H1 (cell line): ENCODE data around the gene ATP6V1F. TPM values are rescaled to one million over a fixed set of nuclear protein-coding genes. Genes with fewer than 3 reads are reported as not detected.

Experiments used
- ATF3 ChIP-seq: IDR thresholded peaks from 2 replicates; pipeline ENCODE4 v1.6.1; 2011; ENCODE audit warnings: low read depth, mild to moderate bottlenecking, low read length; ENCODE audit not compliant: insufficient read depth
- BCL11A ChIP-seq, 2 experiments: IDR thresholded peaks; one replicate each; pipeline ENCODE4 v1.6.1; 2011; ENCODE audit warnings: low read depth in 2 of 2, low read length in 2 of 2, mild to moderate bottlenecking in 2 of 2
- BRCA1 ChIP-seq: IDR thresholded peaks from 2 replicates; pipeline ENCODE4 v1.6.1; 2012; ENCODE audit warnings: low read depth, low read length, improper control_type of control experiment
- CBX8 ChIP-seq: fragments of 300-800, 300-1000 bp; sonication (generic); IDR thresholded peaks from 2 replicates; pipeline ENCODE4 v1.7.1; 2016; ENCODE audit warnings: low read depth, low read length, borderline replicate concordance
- CHD1 ChIP-seq: IDR thresholded peaks from 2 replicates; pipeline ENCODE4 v1.6.1; 2012; ENCODE audit warnings: low read depth, low read length, improper control_type of control experiment
- CREB1 ChIP-seq: IDR thresholded peaks from 2 replicates; pipeline ENCODE4 v1.6.1; 2012; ENCODE audit warnings: inconsistent platforms
- E2F6 ChIP-seq: IDR thresholded peaks from 2 replicates; pipeline ENCODE4 v1.6.1; 2012; ENCODE audit warnings: inconsistent platforms
- EP300 ChIP-seq, 2 experiments: IDR thresholded peaks; 1 replicate in 1 of 2; 2 replicates in 1 of 2; pipeline ENCODE4 v1.6.1; 2011 to 2012; ENCODE audit warnings: low read depth in 2 of 2, low read length in 2 of 2, mild to moderate bottlenecking in 2 of 2, borderline replicate concordance in 1 of 2, inconsistent platforms in 1 of 2, moderate library complexity in 1 of 2
- FOSL1 ChIP-seq: IDR thresholded peaks from 2 replicates; pipeline ENCODE4 v1.6.1; 2011; ENCODE audit warnings: mild to moderate bottlenecking, low read depth, low read length, moderate library complexity; ENCODE audit not compliant: insufficient read depth
- GTF2F1 ChIP-seq: IDR thresholded peaks from 2 replicates; pipeline ENCODE4 v1.6.1; 2012; ENCODE audit warnings: low read depth, low read length, improper control_type of control experiment, borderline replicate concordance
- HDAC2 ChIP-seq, 2 experiments: fragments of 300-600 bp in 1 of 2; sonication (generic) in 1 of 2; IDR thresholded peaks; 2 replicates each; pipeline ENCODE4 v1.6.1; 2011 to 2012; ENCODE audit warnings: low read depth in 2 of 2, low read length in 2 of 2, mild to moderate bottlenecking in 2 of 2, moderate library complexity in 2 of 2, borderline replicate concordance in 1 of 2, inconsistent platforms in 1 of 2
- MAFK ChIP-seq: IDR thresholded peaks from 2 replicates; pipeline ENCODE4 v1.6.1; 2012; ENCODE audit warnings: low read depth, mild to moderate bottlenecking, improper control_type of control experiment, low read length
- PHF8 ChIP-seq: fragments of 200-600 bp; sonication (generic); conservative IDR thresholded peaks from 2 replicates; pipeline ENCODE4 v1.7.1; 2012; ENCODE audit warnings: low read depth, mild to moderate bottlenecking, inconsistent platforms, low read length, moderate library complexity
- POLR2A ChIP-seq, 2 experiments: IDR thresholded peaks; 1 replicate in 1 of 2; 2 replicates in 1 of 2; pipeline ENCODE4 v1.6.1; 2011; ENCODE audit warnings: low read depth in 2 of 2, low read length in 2 of 2, mild to moderate bottlenecking in 2 of 2; ENCODE audit errors: control extremely low read depth in 1 of 2
- POLR2AphosphoS5 ChIP-seq: IDR thresholded peaks from 2 replicates; pipeline ENCODE4 v1.6.1; 2011; ENCODE audit warnings: low read depth, low read length
- POU5F1 ChIP-seq: IDR thresholded peaks from 2 replicates; pipeline ENCODE4 v1.6.1; 2011; ENCODE audit warnings: low read depth, mild to moderate bottlenecking, low read length, moderate library complexity
- RBBP5 ChIP-seq: IDR thresholded peaks from 2 replicates; pipeline ENCODE4 v1.7.1; 2012; ENCODE audit warnings: low read depth, mild to moderate bottlenecking, inconsistent platforms, low read length, moderate library complexity, borderline replicate concordance
- RFX5 ChIP-seq: IDR thresholded peaks from 2 replicates; pipeline ENCODE4 v1.6.1; 2011; ENCODE audit warnings: low read depth, low read length, improper control_type of control experiment, borderline replicate concordance
- SIRT6 ChIP-seq: IDR thresholded peaks from one replicate; pipeline ENCODE4 v1.7.1; 2012; ENCODE audit warnings: low read length, inconsistent platforms
- SP1 ChIP-seq: IDR thresholded peaks from 2 replicates; pipeline ENCODE4 v1.6.1; 2011; ENCODE audit warnings: low read depth, low read length
- SP2 ChIP-seq: IDR thresholded peaks from 2 replicates; pipeline ENCODE4 v1.6.1; 2012; ENCODE audit warnings: mild to moderate bottlenecking, low read length, inconsistent platforms
- SUZ12 ChIP-seq: fragments of 200-600 bp; sonication (generic); IDR thresholded peaks from 2 replicates; pipeline ENCODE4 v1.6.1; 2012; ENCODE audit warnings: mild to moderate bottlenecking, inconsistent platforms, low read length, moderate library complexity, mixed read lengths
- TAF1 ChIP-seq: IDR thresholded peaks from 2 replicates; pipeline ENCODE4 v1.6.1; 2011; ENCODE audit warnings: mild to moderate bottlenecking, low read depth, low read length
- TCF12 ChIP-seq: IDR thresholded peaks from 2 replicates; pipeline ENCODE4 v1.6.1; 2011; ENCODE audit warnings: low read depth, mild to moderate bottlenecking, low read length
- TEAD4 ChIP-seq: IDR thresholded peaks from 2 replicates; pipeline ENCODE4 v1.6.1; 2012; ENCODE audit warnings: low read depth, low read length, inconsistent platforms, mixed read lengths
- polyA plus RNA-seq, 7 experiments: library from polyadenylated mRNA; depleted of rRNA in 3 of 7; stranded (reverse) in 5 of 7; unstranded in 2 of 7; fragments of >200 nt in 5 of 7; fragments of 200-250 nt in 2 of 7; gene quantifications; 1 replicate in 5 of 7; 2 replicates in 1 of 7; 4 replicates in 1 of 7; pipeline versions ENCODE4 v1.2.1 to v1.2.3, GENCODE V29; 2011 to 2013; ENCODE audit warnings: missing spikeins in 2 of 7, mixed read lengths in 2 of 7
- total RNA-seq: library from RNA; stranded (reverse); fragmentation: NEBNext Ultra II Directional; extraction: Animal tissue kit (Norgen Biotek cat#: 25700); gene quantifications from 2 replicates; pipeline ENCODE4 v1.2.1, GENCODE V29; 2021

The ATP6V1F gene
- total and polyA plus RNA-seq, 2 of the 8 experiments (the other 6 are each of a cell fraction or from before 2014, with no cell fraction given) = 104 to 318 TPM

GRCh38 chr7:128879939-128880746 is 17.5 kb downstream of the ATP6V1F start (continued):
- TF ChIP-seq CHD1 (no peak), TAF1 (no peak), TEAD4 (no peak), ATF3 (no peak), POLR2A (IDR thresholded peaks at IDR 0.05; ENCODE audit: control extremely low read depth in 1 of 2, low read depth in 2 of 2, low read length in 2 of 2) (no peak), SIRT6 (no peak), SUZ12 (no peak), POLR2AphosphoS5 (no peak), HDAC2 (IDR thresholded peaks at IDR 0.05; ENCODE audit: borderline replicate concordance in 1 of 2, low read depth in 2 of 2, low read length in 2 of 2) (no peak), SP2 (no peak), SP1 (no peak), RBBP5 (no peak), CREB1 (no peak), POU5F1 (no peak), BCL11A (IDR thresholded peaks at IDR 0.05; ENCODE audit: low read depth in 2 of 2, low read length in 2 of 2) (no peak), MAFK (no peak), RFX5 (no peak), FOSL1 (no peak), BRCA1 (no peak; the same call in 1 of the 2 replicates), GTF2F1 (no peak), E2F6 (peak; percentile 1; the same call in 1 of the 2 replicates), PHF8 (no peak), TCF12 (no peak), EP300 (IDR thresholded peaks at IDR 0.05; ENCODE audit: borderline replicate concordance in 1 of 2, low read depth in 2 of 2, low read length in 2 of 2) (no peak), CBX8 (no peak)
